Loucy (cell line): ENCODE results near the gene ACCS.

Source experiments
- H2AFZ ChIP-seq: fragments of 200-600 bp; sonication (generic); 2 replicates; pipeline ENCODE4 v1.6.0; 2016; ENCODE audit warnings: antibody characterized with exemption, mild to moderate bottlenecking, low read length, moderate library complexity
- H3F3A ChIP-seq: fragments of 200-600 bp; 2 replicates; pipeline ENCODE4 v1.6.0; 2016; ENCODE audit warnings: antibody characterized with exemption, low read depth, mild to moderate bottlenecking
- H3K27me3 ChIP-seq: fragments of 200-600 bp; sonication (generic); 2 replicates; pipeline ENCODE4 v1.6.1; 2014; ENCODE audit warnings: low read length, mild to moderate bottlenecking; ENCODE audit not compliant: insufficient read depth, poor library complexity, severe bottlenecking
- H3K36me3 ChIP-seq: fragments of 200-600 bp; sonication (generic); 2 replicates; pipeline ENCODE4 v1.6.1; 2016; ENCODE audit warnings: low read length; ENCODE audit not compliant: insufficient read depth
- H3K4me1 ChIP-seq: fragments of 200-600 bp; sonication (generic); 2 replicates; pipeline ENCODE4 v1.5.1; 2014; ENCODE audit warnings: low read length, mild to moderate bottlenecking; ENCODE audit not compliant: insufficient read depth, poor library complexity, severe bottlenecking
- H3K4me2 ChIP-seq: fragments of 200-600 bp; sonication (generic); 2 replicates; pipeline ENCODE4 v1.6.0; 2014; ENCODE audit warnings: antibody characterized with exemption, low read length, low read depth, mild to moderate bottlenecking; ENCODE audit not compliant: poor library complexity, severe bottlenecking
- H3K4me3 ChIP-seq: fragments of 200-600 bp; sonication (generic); 2 replicates; pipeline ENCODE4 v1.5.1; 2014; ENCODE audit warnings: low read length, mild to moderate bottlenecking, mixed read lengths; ENCODE audit not compliant: poor library complexity, severe bottlenecking
- H3K79me2 ChIP-seq: fragments of 200-600 bp; sonication (generic); 2 replicates; pipeline ENCODE4 v1.6.1; 2014; ENCODE audit warnings: low read length; ENCODE audit not compliant: insufficient read depth
- H3K9ac ChIP-seq: fragments of 200-600 bp; sonication (generic); 2 replicates; pipeline ENCODE4 v1.6.0; 2014; ENCODE audit warnings: mild to moderate bottlenecking, low read depth, low read length, moderate library complexity; ENCODE audit not compliant: poor library complexity, severe bottlenecking
- H3K9me2 ChIP-seq: fragments of 200-600 bp; sonication (generic); replicated peaks from 2 replicates; pipeline ENCODE4 v1.6.1; 2016; ENCODE audit warnings: low read depth, low read length, mixed read lengths
- H3K9me3 ChIP-seq: fragments of 200-600 bp; sonication (generic); 2 replicates; pipeline ENCODE4 v1.6.1; 2014; ENCODE audit warnings: mild to moderate bottlenecking, antibody characterized with exemption, low read length, low read depth; ENCODE audit not compliant: insufficient read depth
- H4K20me1 ChIP-seq: fragments of 200-600 bp; sonication (generic); 2 replicates; pipeline ENCODE4 v1.6.0; 2014; ENCODE audit warnings: antibody characterized with exemption, low read length, mild to moderate bottlenecking; ENCODE audit not compliant: insufficient read depth, poor library complexity, severe bottlenecking
- EZH2phosphoT487 ChIP-seq: fragments of 200-600 bp; IDR thresholded peaks from 2 replicates; pipeline ENCODE4 v1.6.1; 2018; ENCODE audit warnings: antibody characterized with exemption, mild to moderate bottlenecking, moderate library complexity, borderline replicate concordance
- TF ChIP-seq, protein P1 (sequence below): fragments of 200-600 bp; sonication (generic); conservative IDR thresholded peaks from 2 replicates; pipeline ENCODE4 v1.5.1; 2014; ENCODE audit warnings: mild to moderate bottlenecking, antibody characterized with exemption, low read length

Gene ACCS

DNA sequence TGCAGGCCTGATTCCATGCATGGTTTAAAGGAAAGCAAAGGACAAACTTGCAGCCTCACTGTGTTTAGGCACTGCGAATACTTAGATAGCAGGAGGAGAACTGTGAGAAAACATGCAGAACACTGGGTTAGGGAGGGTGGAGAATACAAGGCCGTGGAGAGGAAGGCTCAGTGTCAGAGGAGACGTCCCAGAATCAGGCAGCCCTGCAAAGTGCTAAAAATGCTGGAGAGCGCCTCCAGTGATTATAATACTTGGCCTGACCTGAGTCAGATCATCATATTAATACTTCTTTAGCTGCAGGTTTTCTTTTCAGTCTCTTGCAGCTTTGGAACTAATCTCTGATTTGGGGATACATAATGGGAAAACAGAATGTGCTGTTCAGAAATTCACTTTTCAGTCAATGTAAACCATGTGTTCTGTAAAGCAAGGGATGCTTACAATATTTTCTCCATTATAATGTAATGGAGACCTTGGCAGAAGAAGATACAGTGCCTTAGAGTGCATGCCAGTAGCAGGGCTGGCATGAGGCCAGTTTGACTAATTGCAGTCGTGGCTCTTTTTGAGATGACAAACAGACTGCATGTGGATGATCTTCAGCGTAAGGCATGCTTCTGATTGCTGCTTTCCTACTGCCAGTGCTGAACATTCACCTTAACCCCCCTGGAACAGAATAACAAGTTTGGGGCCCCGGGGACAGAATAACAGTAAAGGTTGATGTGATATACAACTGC, 46.2 kb downstream of the ACCS start:
- Histone ChIP-seq H4K20me1 (no peaks in the 10 kb centered on the region), H3K36me3 (peaks cover 83% of the 10 kb centered on the region), H3K79me2 (no peaks in the 10 kb centered on the region), H3K9ac (no peak overlapping the region), H2AFZ (no peak overlapping the region), H3K27me3 (no peaks in the 10 kb centered on the region), H3K4me2 (no peak overlapping the region), H3K9me3 (no peaks in the 10 kb centered on the region), H3K9me2 (no peaks in the 10 kb centered on the region), H3F3A (no peaks in the 10 kb centered on the region), H3K4me3 (no peak overlapping the region), H3K4me1 (peaks cover 3% of the 10 kb centered on the region)
- TF ChIP-seq EZH2phosphoT487, result no peak
- TF ChIP-seq, protein P1, sequence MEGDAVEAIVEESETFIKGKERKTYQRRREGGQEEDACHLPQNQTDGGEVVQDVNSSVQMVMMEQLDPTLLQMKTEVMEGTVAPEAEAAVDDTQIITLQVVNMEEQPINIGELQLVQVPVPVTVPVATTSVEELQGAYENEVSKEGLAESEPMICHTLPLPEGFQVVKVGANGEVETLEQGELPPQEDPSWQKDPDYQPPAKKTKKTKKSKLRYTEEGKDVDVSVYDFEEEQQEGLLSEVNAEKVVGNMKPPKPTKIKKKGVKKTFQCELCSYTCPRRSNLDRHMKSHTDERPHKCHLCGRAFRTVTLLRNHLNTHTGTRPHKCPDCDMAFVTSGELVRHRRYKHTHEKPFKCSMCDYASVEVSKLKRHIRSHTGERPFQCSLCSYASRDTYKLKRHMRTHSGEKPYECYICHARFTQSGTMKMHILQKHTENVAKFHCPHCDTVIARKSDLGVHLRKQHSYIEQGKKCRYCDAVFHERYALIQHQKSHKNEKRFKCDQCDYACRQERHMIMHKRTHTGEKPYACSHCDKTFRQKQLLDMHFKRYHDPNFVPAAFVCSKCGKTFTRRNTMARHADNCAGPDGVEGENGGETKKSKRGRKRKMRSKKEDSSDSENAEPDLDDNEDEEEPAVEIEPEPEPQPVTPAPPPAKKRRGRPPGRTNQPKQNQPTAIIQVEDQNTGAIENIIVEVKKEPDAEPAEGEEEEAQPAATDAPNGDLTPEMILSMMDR, result no peak

DNA sequence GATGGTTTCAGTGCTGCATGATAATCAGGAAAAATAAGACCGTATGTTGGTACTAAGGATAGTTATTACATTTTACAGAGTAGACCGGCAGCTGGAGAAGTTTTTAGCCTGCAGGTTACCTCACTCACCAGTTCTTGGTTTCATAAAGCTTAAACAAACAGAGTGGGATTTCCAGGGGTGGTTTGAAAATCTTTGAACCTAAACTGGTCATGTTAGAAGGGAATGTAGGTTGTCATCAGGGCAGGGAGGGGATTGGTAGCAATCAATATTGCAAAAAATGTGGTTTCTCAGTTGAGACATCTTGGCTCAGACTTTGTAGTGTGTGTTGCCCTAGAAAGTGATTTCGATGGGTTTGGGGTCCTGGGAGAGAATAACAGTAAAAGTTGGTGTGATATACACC, 46.9 kb downstream of the ACCS start:
- Histone ChIP-seq H3K36me3 (peaks cover 84% of the 10 kb centered on the region), H3K4me1 (peaks cover 3% of the 10 kb centered on the region), H3K9me3 (no peaks in the 10 kb centered on the region), H3K4me2 (no peak overlapping the region), H3K4me3 (no peak overlapping the region), H4K20me1 (no peaks in the 10 kb centered on the region), H3K9me2 (no peaks in the 10 kb centered on the region), H3K79me2 (no peaks in the 10 kb centered on the region), H3K27me3 (no peaks in the 10 kb centered on the region), H3K9ac (no peak overlapping the region), H2AFZ (no peak overlapping the region), H3F3A (no peaks in the 10 kb centered on the region)
- no peak for TF ChIP-seq EZH2phosphoT487
- TF ChIP-seq, protein P1, result no peak

DNA sequence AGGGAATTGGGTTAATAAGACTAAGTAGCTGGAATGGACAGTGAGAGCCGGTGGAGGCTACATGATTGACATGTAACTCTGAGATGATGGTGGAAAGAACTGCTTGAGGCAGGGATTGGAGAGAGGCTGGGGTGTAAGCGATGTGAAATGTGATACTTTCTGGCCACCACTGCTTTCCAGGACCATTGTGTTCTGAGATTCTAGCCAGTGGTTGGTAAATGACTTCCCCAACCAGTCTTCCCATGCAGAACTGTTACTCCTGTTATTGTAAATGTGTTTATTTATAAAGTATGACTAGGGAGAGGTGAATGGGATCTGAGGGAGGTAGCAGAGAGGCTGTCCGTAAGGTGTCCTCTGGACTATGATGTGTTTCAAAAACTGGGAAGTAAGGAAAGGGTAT, 47.5 kb downstream of the ACCS start:
- no peak overlapping the region for H3K4me2 ChIP-seq
- no peaks in the 10 kb centered on the region for H4K20me1 ChIP-seq
- H3K9me3 ChIP-seq, result no peaks in the 10 kb centered on the region
- no peaks in the 10 kb centered on the region for H3K79me2 ChIP-seq
- no peaks in the 10 kb centered on the region for H3K27me3 ChIP-seq
- no peak overlapping the region for H3K4me3 ChIP-seq
- no peak for TF ChIP-seq EZH2phosphoT487
- TF ChIP-seq, protein P1, result no peak
- H3K9ac ChIP-seq, result no peak overlapping the region
- H3K9me2 ChIP-seq, result no peaks in the 10 kb centered on the region
- no peak overlapping the region for H2AFZ ChIP-seq
- peaks cover 85% of the 10 kb centered on the region for H3K36me3 ChIP-seq
- no peaks in the 10 kb centered on the region for H3F3A ChIP-seq
- peaks cover 3% of the 10 kb centered on the region for H3K4me1 ChIP-seq
